ENCODE results near the gene HPCA. TPM values are rescaled to one million over a fixed set of nuclear protein-coding genes. Genes with fewer than 3 reads are reported as not detected.

HPCA gene
- total RNA-seq, 2 donors from 2014 or later, result not detected

DNA sequence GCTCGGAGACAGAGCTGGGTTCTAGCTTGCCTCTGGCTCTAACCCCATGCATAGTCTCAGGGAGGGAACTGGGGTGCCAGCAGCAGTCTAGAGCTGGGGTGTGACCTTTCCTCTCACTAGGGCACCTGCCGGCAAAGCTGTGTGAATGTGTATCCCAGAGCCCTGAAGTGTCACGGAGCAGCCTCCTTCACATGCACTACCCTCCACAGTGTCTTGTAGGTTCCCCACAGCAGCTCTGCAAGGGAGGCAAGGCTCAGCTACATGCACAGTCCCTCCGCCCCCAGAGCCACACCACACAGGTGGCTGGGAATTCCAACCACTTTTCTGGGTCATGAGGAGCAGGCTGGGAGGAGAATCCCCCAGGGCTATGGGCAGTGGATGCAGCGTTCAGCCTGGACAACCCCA is 7.7 kb upstream of the HPCA start:
- intact Hi-C loops (cut with DNase I), result loop anchor here (10.0 kb wide), 1 partner anchor 164 kb away; no protein-coding TSS in a partner anchor
- Histone ChIP-seq H3K27ac (no peak overlapping the region), H3K36me3 (replicated peaks in 1 of 2; ENCODE audit: insufficient read depth in 1 of 2, low read depth in 2 of 2) (no peaks in the 10 kb centered on the region), H3K4me3 (no peak overlapping the region), H3K27me3 (no peaks in the 10 kb centered on the region), H3K4me1 (peaks cover 17% of the 10 kb centered on the region), H3K9me3 (no peaks in the 10 kb centered on the region)
- ATAC-seq (no peak), DNase-seq (no peak)
- 54 to 68% methylated on average over 2 to 5 of the region's 5 CpGs for WGBS, 2 donors
- TF ChIP-seq POLR2A (IDR thresholded peaks at IDR 0.05), result no peak
- TF ChIP-seq, protein P1, sequence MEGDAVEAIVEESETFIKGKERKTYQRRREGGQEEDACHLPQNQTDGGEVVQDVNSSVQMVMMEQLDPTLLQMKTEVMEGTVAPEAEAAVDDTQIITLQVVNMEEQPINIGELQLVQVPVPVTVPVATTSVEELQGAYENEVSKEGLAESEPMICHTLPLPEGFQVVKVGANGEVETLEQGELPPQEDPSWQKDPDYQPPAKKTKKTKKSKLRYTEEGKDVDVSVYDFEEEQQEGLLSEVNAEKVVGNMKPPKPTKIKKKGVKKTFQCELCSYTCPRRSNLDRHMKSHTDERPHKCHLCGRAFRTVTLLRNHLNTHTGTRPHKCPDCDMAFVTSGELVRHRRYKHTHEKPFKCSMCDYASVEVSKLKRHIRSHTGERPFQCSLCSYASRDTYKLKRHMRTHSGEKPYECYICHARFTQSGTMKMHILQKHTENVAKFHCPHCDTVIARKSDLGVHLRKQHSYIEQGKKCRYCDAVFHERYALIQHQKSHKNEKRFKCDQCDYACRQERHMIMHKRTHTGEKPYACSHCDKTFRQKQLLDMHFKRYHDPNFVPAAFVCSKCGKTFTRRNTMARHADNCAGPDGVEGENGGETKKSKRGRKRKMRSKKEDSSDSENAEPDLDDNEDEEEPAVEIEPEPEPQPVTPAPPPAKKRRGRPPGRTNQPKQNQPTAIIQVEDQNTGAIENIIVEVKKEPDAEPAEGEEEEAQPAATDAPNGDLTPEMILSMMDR (IDR thresholded peaks at IDR 0.05), result no peak

DNA sequence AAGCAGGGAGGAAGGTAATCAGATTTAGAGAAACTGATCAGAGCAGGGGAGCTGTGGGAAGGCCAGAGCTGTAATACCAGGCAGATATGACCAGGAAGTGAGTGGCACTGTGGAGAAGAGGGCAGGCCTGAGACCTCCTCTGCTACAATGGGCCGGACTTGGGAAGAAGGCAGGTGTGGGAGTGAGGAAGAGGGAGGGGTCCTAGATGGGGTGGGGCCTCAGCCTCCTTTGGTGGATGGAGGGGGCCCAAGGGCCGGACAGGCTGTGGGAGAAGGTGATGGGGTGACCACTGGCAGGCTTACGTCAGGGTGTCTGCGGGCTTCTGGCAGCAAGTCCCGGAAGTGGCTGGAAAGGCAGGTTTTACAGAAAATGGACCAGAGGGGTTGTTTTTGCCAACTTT is 5.0 kb upstream of the HPCA start:
- H3K36me3 ChIP-seq (replicated peaks in 1 of 2; ENCODE audit: insufficient read depth in 1 of 2, low read depth in 2 of 2), result no peaks in the 10 kb centered on the region
- intact Hi-C loops (cut with DNase I), result no loop called here
- peaks cover 0 to 8% of the 10 kb centered on the region in 2 donors for H3K27me3 ChIP-seq
- no peak for TF ChIP-seq POLR2A (IDR thresholded peaks at IDR 0.05)
- TF ChIP-seq, protein P1 (IDR thresholded peaks at IDR 0.05), result no peak
- no peak overlapping the region for H3K27ac ChIP-seq
- H3K4me1 ChIP-seq, result peaks cover 22% of the 10 kb centered on the region
- H3K4me3 ChIP-seq, result no peak overlapping the region
- 45 to 71% methylated on average over 5 of the region's 5 CpGs for WGBS, 2 donors
- DNase-seq (no peak), ATAC-seq (no peak)
- no peaks in the 10 kb centered on the region for H3K9me3 ChIP-seq

DNA sequence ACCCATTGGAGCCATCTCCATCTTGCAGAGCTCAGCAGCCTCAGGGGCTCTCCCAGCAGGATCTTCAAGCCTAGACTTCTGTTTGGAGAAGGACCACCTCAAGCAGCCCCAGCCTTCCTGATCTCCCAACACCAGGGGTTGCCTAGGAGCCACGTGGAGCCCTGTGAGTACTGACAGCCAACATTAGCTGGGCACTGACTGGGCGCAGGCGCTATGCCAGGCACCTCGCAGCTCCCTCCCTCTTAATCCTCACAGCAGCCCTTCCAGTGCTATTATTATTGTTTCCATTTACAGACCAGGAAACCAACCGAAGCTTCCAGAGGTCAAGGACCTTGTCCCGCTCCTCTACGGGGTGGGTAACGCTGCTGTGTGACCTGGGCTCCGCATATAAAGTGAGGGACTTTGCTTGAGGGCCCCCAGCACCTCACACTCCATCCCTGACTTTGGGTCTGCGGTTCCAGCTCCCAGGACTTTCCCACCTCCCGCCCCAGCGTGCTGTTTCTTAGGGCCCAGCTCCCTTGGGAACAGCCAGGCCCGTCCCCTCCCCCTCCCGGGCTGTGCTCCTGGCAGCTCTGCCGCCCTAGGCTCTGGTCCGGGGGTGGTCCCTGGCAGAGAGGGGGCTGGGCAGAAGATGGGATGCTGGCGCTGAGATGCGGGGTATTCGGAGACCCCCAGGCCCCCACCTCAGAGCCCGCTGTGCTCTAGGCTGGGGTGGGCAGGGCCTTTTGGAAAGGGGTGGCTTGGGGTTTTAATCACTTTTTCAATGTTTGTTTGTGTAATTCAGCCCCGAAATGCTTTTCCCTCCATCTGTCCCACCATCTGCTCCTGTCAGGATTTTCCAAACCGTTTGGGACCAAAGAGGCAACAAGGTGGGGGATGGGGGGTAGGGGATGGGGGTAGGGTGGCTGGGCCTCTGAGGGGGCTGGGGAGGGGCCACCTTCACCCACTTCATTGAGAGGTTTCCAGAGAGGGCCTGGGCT is 4.1 kb upstream of the HPCA start:
- DNase-seq (no peak), ATAC-seq (no peak)
- WGBS, 2 donors, result 31 to 40% methylated on average over 19 to 22 of the region's 22 CpGs
- intact Hi-C loops (cut with DNase I), result no loop called here
- H3K36me3 ChIP-seq (replicated peaks in 1 of 2; ENCODE audit: insufficient read depth in 1 of 2, low read depth in 2 of 2), result no peaks in the 10 kb centered on the region
- no peak for TF ChIP-seq POLR2A (IDR thresholded peaks at IDR 0.05)
- TF ChIP-seq, protein P1 (IDR thresholded peaks at IDR 0.05), result no peak
- H3K27me3 ChIP-seq, result peaks cover 0 to 14% of the 10 kb centered on the region in 2 donors
- no peaks in the 10 kb centered on the region for H3K9me3 ChIP-seq
- H3K4me1 ChIP-seq, result peaks cover 21% of the 10 kb centered on the region
- no peak overlapping the region for H3K4me3 ChIP-seq
- no peak overlapping the region for H3K27ac ChIP-seq

DNA sequence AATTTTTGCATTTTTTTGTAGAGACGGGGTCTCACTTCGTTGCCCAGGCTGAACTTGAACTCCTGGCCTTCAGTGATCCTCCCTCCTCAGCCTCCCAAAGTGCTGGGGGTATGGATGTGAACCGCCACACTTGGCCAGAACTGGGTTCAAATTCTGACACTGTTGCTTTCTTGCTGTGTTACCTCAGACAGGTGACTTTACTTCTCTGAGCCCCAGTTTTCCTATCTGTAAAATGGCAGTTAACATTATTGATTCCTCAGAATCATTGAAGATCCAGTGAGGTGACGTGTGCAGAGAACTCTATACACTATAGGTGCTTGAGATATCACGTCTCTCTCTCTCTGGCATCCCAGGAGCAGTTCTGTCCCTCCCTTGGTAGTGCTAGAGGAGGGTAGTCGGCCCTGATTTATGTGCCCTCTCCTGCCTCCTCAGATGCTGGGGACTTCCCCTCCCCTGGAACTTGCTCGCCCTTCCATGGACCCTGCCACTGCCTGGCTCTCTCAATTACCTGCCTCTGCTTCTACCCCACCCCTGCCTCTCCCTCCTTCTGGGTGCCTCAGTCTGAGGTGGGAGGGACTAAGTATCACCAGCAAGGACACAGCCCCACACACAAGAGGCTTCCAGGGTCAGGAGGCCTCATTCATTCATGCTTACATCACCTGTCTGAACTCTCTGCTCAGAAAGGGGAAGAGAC is 2.8 kb upstream of the HPCA start:
- no peak overlapping the region for H3K4me3 ChIP-seq
- TF ChIP-seq, protein P1 (IDR thresholded peaks at IDR 0.05), result no peak
- no peak for TF ChIP-seq POLR2A (IDR thresholded peaks at IDR 0.05)
- H3K27ac ChIP-seq, result no peak overlapping the region
- DNase-seq (no peak), ATAC-seq (no peak)
- H3K36me3 ChIP-seq (replicated peaks in 1 of 2; ENCODE audit: insufficient read depth in 1 of 2, low read depth in 2 of 2), result no peaks in the 10 kb centered on the region
- H3K9me3 ChIP-seq, result no peaks in the 10 kb centered on the region
- WGBS, 2 donors, result 79 to 84% methylated on average over 7 of the region's 7 CpGs
- peaks cover 0 to 14% of the 10 kb centered on the region in 2 donors for H3K27me3 ChIP-seq
- peaks cover 21% of the 10 kb centered on the region for H3K4me1 ChIP-seq
- intact Hi-C loops (cut with DNase I), result no loop called here
